HepG2 (cell line): ENCODE measurements around the gene LGALS7B. TPM values are rescaled to one million over a fixed set of nuclear protein-coding genes. Genes with fewer than 3 reads are reported as not detected.

ENCODE experiments used
- CERS6 ChIP-seq: sonication (generic); formaldehyde crosslinking; IDR thresholded peaks from 2 replicates; pipeline ENCODE4 v1.5.0; 2020; ENCODE audit warnings: missing genetic modification reagents
- HIC2 ChIP-seq: sonication (generic); formaldehyde crosslinking; IDR thresholded peaks from 2 replicates; pipeline ENCODE4 v1.9.0; 2022; ENCODE audit warnings: low read depth, missing genetic modification reagents
- MEF2D ChIP-seq: sonication (generic); formaldehyde crosslinking; IDR thresholded peaks from 2 replicates; pipeline ENCODE4 v1.5.1; 2020; ENCODE audit warnings: mild to moderate bottlenecking, missing genetic modification reagents
- NFYB ChIP-seq: sonication (generic); formaldehyde crosslinking; IDR thresholded peaks from 2 replicates; pipeline ENCODE4 v1.4.0; 2020; ENCODE audit warnings: missing genetic modification reagents
- NKX3-1 ChIP-seq: sonication (generic); formaldehyde crosslinking; IDR thresholded peaks from 2 replicates; pipeline ENCODE4 v1.5.0; 2020; ENCODE audit warnings: missing genetic modification reagents
- NR2F2 ChIP-seq: IDR thresholded peaks from 2 replicates; pipeline ENCODE4 v1.6.1; 2012; ENCODE audit warnings: low read depth, inconsistent platforms, borderline replicate concordance
- PHF21A ChIP-seq: sonication (generic); formaldehyde crosslinking; IDR thresholded peaks from 2 replicates; pipeline ENCODE4 v1.5.0; 2020; ENCODE audit warnings: mild to moderate bottlenecking, missing genetic modification reagents
- SOX13 ChIP-seq, 3 experiments: fragments of 450-650 bp in 1 of 3; sonication (generic) in 1 of 3; formaldehyde crosslinking in 1 of 3; IDR thresholded peaks in 2 of 3; conservative IDR thresholded peaks in 1 of 3; 2 replicates each; pipeline versions ENCODE4 v1.5.0 to v1.6.1; 2016 to 2020; ENCODE audit warnings: antibody characterized with exemption in 1 of 3, mild to moderate bottlenecking in 1 of 3, missing compliant biosample characterization in 1 of 3, missing genetic modification reagents in 1 of 3, moderate library complexity in 1 of 3
- TFDP1 ChIP-seq: IDR thresholded peaks from 2 replicates; pipeline ENCODE4 v1.6.1; 2016; ENCODE audit warnings: missing compliant biosample characterization, missing genetic modification reagents, borderline replicate concordance
- ZBTB10 ChIP-seq: sonication (generic); formaldehyde crosslinking; IDR thresholded peaks from 2 replicates; pipeline ENCODE4 v1.4.0; 2020; ENCODE audit warnings: missing genetic modification reagents, borderline replicate concordance
- ZNF24 ChIP-seq: fragments of 450-650 bp; IDR thresholded peaks from 2 replicates; pipeline ENCODE4 v1.6.1; 2017; ENCODE audit warnings: antibody characterized with exemption, mild to moderate bottlenecking
- ZNF260 ChIP-seq: sonication (generic); formaldehyde crosslinking; IDR thresholded peaks from 2 replicates; pipeline ENCODE4 v1.4.0; 2020; ENCODE audit warnings: missing genetic modification reagents, low read depth, mild to moderate bottlenecking, borderline replicate concordance
- ZNF546 ChIP-seq: sonication (generic); formaldehyde crosslinking; conservative IDR thresholded peaks from 2 replicates; pipeline ENCODE4 v1.8.1; 2023; ENCODE audit warnings: mild to moderate bottlenecking, missing genetic modification reagents
- ZNF572 ChIP-seq: sonication (generic); formaldehyde crosslinking; IDR thresholded peaks from 2 replicates; pipeline ENCODE4 v1.5.1; 2020; ENCODE audit warnings: mild to moderate bottlenecking, missing genetic modification reagents
- ZSCAN20 ChIP-seq: sonication (generic); formaldehyde crosslinking; IDR thresholded peaks from 2 replicates; pipeline ENCODE4 v1.4.0; 2020; ENCODE audit warnings: missing genetic modification reagents, mild to moderate bottlenecking, borderline replicate concordance
- polyA plus RNA-seq, 8 experiments: library from polyadenylated mRNA; depleted of rRNA in 3 of 8; stranded (reverse) in 7 of 8; unstranded in 1 of 8; fragments of >200 nt; fragmentation: Illumina TruSeq in 4 of 8; extraction: Trizol in 4 of 8; gene quantifications; 2 replicates each; pipeline versions ENCODE4 v1.2.1 to v1.2.3, GENCODE V29; 2011 to 2016; ENCODE audit warnings: low read depth in 4 of 8, missing spikeins in 1 of 8, mixed read lengths in 1 of 8; ENCODE audit not compliant: insufficient read depth in 1 of 8
- total RNA-seq, 5 experiments: library from RNA; depleted of rRNA; stranded (reverse); fragments of >200 nt; fragmentation: Illumina TruSeq; extraction: Trizol; gene quantifications; 2 replicates each; pipeline ENCODE4 v1.2.3, GENCODE V29; 2016; ENCODE audit warnings: low read depth in 1 of 5
- TF ChIP-seq, protein P1 (sequence below): sonication (generic); formaldehyde crosslinking; conservative IDR thresholded peaks from 2 replicates; pipeline ENCODE4 v1.4.0; 2020; ENCODE audit warnings: mild to moderate bottlenecking, missing genetic modification reagents, moderate library complexity
- TF ChIP-seq, protein P2 (sequence below): sonication (generic); formaldehyde crosslinking; IDR thresholded peaks from 2 replicates; pipeline ENCODE4 v1.4.0; 2020; ENCODE audit warnings: mild to moderate bottlenecking, missing genetic modification reagents

The LGALS7B gene
- total and polyA plus RNA-seq, 2 of the 13 experiments (the other 11 are each of a cell fraction or from before 2014, with no cell fraction given) = 1.7 to 2.1 TPM

- TF ChIP-seq NKX3-1 (CRISPR knock-in tag) (no peak), ZNF546 (CRISPR knock-in tag) (no peak), TFDP1 (CRISPR knock-in tag) (no peak), ZSCAN20 (CRISPR knock-in tag) (no peak), ZNF24 (no peak), NR2F2 (no peak; the same call in 1 of the 2 replicates), PHF21A (CRISPR knock-in tag) (peak; percentile 66; the same call in 1 of the 2 replicates), MEF2D (CRISPR knock-in tag) (peak; percentile 66; the same call in 1 of the 2 replicates), ZNF260 (CRISPR knock-in tag) (no peak), CERS6 (CRISPR knock-in tag) (no peak), HIC2 (CRISPR knock-in tag) (no peak), ZNF572 (no peak), NFYB (CRISPR knock-in tag) (no peak), SOX13 (IDR thresholded peaks at IDR 0.05) (0 out of 2 replicates have a peak, but pooled peaks have one; percentile 13), SOX13 (CRISPR knock-in tag; conservative IDR thresholded peaks at IDR 0.05 in 1 of 2, IDR thresholded peaks at IDR 0.05 in 1 of 2) (peak in 1 of 2 experiments; percentile 56; a peak in 2 of 4 replicates), ZBTB10 (CRISPR knock-in tag) (no peak)
- TF ChIP-seq, protein P1, sequence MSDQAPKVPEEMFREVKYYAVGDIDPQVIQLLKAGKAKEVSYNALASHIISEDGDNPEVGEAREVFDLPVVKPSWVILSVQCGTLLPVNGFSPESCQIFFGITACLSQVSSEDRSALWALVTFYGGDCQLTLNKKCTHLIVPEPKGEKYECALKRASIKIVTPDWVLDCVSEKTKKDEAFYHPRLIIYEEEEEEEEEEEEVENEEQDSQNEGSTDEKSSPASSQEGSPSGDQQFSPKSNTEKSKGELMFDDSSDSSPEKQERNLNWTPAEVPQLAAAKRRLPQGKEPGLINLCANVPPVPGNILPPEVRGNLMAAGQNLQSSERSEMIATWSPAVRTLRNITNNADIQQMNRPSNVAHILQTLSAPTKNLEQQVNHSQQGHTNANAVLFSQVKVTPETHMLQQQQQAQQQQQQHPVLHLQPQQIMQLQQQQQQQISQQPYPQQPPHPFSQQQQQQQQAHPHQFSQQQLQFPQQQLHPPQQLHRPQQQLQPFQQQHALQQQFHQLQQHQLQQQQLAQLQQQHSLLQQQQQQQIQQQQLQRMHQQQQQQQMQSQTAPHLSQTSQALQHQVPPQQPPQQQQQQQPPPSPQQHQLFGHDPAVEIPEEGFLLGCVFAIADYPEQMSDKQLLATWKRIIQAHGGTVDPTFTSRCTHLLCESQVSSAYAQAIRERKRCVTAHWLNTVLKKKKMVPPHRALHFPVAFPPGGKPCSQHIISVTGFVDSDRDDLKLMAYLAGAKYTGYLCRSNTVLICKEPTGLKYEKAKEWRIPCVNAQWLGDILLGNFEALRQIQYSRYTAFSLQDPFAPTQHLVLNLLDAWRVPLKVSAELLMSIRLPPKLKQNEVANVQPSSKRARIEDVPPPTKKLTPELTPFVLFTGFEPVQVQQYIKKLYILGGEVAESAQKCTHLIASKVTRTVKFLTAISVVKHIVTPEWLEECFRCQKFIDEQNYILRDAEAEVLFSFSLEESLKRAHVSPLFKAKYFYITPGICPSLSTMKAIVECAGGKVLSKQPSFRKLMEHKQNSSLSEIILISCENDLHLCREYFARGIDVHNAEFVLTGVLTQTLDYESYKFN = peak; percentile 78
- TF ChIP-seq, protein P2, sequence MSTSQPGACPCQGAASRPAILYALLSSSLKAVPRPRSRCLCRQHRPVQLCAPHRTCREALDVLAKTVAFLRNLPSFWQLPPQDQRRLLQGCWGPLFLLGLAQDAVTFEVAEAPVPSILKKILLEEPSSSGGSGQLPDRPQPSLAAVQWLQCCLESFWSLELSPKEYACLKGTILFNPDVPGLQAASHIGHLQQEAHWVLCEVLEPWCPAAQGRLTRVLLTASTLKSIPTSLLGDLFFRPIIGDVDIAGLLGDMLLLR (CRISPR knock-in tag) = no peak
Observed at GRCh38 chr19:38819231-38819920, 30.4 kb downstream of the LGALS7B start (continued).
